CD8-positive, alpha-beta memory T cell (primary cell): Measurements from ENCODE around the gene ARRDC4. TPM values are rescaled to one million over a fixed set of nuclear protein-coding genes. Genes with fewer than 3 reads are reported as not detected.

Source experiments
- CTCF ChIA-PET: fragments of 350-600 bp; sonication (Branson Sonifier 250); formaldehyde crosslinking; loops from one replicate; lab custom pipeline; 2021; ENCODE audit warnings: antibody characterized with exemption; lab: Charles Lee
- POLR2A ChIA-PET: fragments of 350-600 bp; sonication (Branson Sonifier 250); formaldehyde crosslinking; loops from one replicate; lab custom pipeline; 2021; ENCODE audit warnings: antibody characterized with exemption; lab: Charles Lee
- DNase-seq, 5 donors: peaks; one replicate each; pipeline versions ENCODE4 v3.0.0 to v3.0.0-alpha.2; 2020 to 2022; ENCODE audit warnings: mixed read lengths in 1 of 5
- H3K27ac ChIP-seq: one replicate; pipeline ENCODE4 v1.7.0; 2013; ENCODE audit warnings: low read depth, mild to moderate bottlenecking, low read length, moderate library complexity
- H3K27me3 ChIP-seq: 2 replicates; pipeline ENCODE4 v1.7.0; 2013; ENCODE audit warnings: low read length, mild to moderate bottlenecking; ENCODE audit not compliant: insufficient read depth, poor library complexity, severe bottlenecking
- H3K36me3 ChIP-seq: 2 replicates; pipeline ENCODE4 v1.7.0; 2013; ENCODE audit warnings: mild to moderate bottlenecking, low read length, moderate library complexity; ENCODE audit not compliant: insufficient read depth
- H3K4me1 ChIP-seq: 2 replicates; pipeline ENCODE4 v1.7.0; 2013; ENCODE audit warnings: mild to moderate bottlenecking, low read length, moderate library complexity; ENCODE audit not compliant: insufficient read depth
- H3K4me3 ChIP-seq: 2 replicates; pipeline ENCODE4 v1.7.0; 2013; ENCODE audit warnings: mild to moderate bottlenecking, low read length
- H3K9me3 ChIP-seq: 2 replicates; pipeline ENCODE4 v1.7.0; 2013; ENCODE audit warnings: mild to moderate bottlenecking, low read length
- H3K27ac Mint-ChIP-seq, 8 donors: one replicate each; pipeline ENCODE4 v1.8.0; 2020 to 2021; ENCODE audit warnings: mixed read lengths in 8 of 8, mild to moderate bottlenecking in 6 of 8, inconsistent platforms in 3 of 8, moderate library complexity in 3 of 8
- H3K27me3 Mint-ChIP-seq, 2 donors: one replicate each; pipeline ENCODE4 v1.8.0; 2020 to 2021; ENCODE audit warnings: mixed read lengths in 2 of 2, mild to moderate bottlenecking in 1 of 2, moderate library complexity in 1 of 2
- H3K36me3 Mint-ChIP-seq, 3 donors: one replicate each; pipeline ENCODE4 v1.8.0; 2020 to 2021; ENCODE audit warnings: mixed read lengths in 3 of 3, inconsistent platforms in 1 of 3, mild to moderate bottlenecking in 1 of 3
- H3K4me1 Mint-ChIP-seq, 3 donors: one replicate each; pipeline ENCODE4 v1.8.0; 2020 to 2021; ENCODE audit warnings: mixed read lengths in 3 of 3, inconsistent platforms in 1 of 3, mild to moderate bottlenecking in 1 of 3
- H3K4me3 Mint-ChIP-seq, 7 donors: one replicate each; pipeline ENCODE4 v1.8.0; 2020 to 2021; ENCODE audit warnings: mixed read lengths in 7 of 7, mild to moderate bottlenecking in 6 of 7, moderate library complexity in 4 of 7, inconsistent platforms in 2 of 7
- H3K9me3 Mint-ChIP-seq, 5 donors: one replicate each; pipeline ENCODE4 v1.8.0; 2020 to 2022; ENCODE audit warnings: mixed read lengths in 5 of 5, mild to moderate bottlenecking in 3 of 5, moderate library complexity in 2 of 5, inconsistent platforms in 1 of 5
- polyA plus RNA-seq: library from polyadenylated mRNA; unstranded; fragments of 300-500 nt; fragmentation: Illumina TruSeq; gene quantifications from one replicate; pipeline ENCODE4 v1.2.3, GENCODE V29; 2021
- total RNA-seq, 2 experiments: library from RNA; stranded (reverse); gene quantifications; one replicate each; pipeline ENCODE4 v1.2.3, GENCODE V29; 2021

ARRDC4 gene, protein sequence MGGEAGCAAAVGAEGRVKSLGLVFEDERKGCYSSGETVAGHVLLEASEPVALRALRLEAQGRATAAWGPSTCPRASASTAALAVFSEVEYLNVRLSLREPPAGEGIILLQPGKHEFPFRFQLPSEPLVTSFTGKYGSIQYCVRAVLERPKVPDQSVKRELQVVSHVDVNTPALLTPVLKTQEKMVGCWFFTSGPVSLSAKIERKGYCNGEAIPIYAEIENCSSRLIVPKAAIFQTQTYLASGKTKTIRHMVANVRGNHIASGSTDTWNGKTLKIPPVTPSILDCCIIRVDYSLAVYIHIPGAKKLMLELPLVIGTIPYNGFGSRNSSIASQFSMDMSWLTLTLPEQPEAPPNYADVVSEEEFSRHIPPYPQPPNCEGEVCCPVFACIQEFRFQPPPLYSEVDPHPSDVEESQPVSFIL
- total RNA-seq (under 1 TPM; 0.31 to 0.51 TPM), polyA plus RNA-seq (0.78 TPM)

DNA sequence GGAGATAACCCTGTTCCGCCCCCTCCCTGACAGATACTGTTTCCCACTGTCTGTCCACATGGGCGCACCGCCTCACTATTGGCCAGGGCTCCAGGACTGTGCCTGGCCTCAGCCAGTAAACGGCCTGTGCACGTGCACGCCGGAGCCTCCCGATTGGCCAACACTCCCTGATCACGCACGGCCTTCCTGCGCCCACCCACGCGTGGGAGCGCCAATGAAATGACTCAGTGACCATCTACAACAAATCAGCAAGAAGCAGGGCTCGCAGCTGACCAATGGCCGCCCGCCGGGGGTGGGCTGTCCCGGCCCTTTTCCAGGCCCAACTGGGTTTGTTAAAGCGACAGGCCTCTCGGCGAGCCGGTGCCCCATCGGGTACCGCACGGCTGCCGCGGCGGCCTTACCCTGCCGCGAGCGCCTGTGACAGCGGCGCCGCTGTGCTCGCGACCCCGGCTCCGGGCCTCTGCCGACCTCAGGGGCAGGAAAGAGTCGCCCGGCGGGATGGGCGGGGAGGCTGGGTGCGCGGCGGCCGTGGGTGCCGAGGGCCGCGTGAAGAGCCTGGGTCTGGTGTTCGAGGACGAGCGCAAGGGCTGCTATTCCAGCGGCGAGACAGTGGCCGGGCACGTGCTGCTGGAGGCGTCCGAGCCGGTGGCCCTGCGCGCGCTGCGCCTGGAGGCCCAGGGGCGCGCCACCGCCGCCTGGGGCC is at the start of gene ARRDC4:
TSS of gene ARRDC4 (plus strand) at position 340 of the 703 bp plus-strand sequence. CDS start at position 499, 159 bp downstream.
- H3K27ac Mint-ChIP-seq: peak within 1 kb of the TSS in 7 of 8 donors; percentile 44 to 92 (median 73)
- Histone ChIP-seq H3K27me3 (no peaks in the 10 kb centered on the region), H3K9me3 (no peaks in the 10 kb centered on the region), H3K4me1 (peaks cover 6% of the 10 kb centered on the region), H3K4me3 (peak within 1 kb of the TSS; percentile 19), H3K36me3 (no peaks in the 10 kb centered on the region), H3K27ac (no peak within 1 kb of the TSS)
- H3K9me3 Mint-ChIP-seq: peaks cover 7 to 27% (median 17%) of the 10 kb centered on the region in 5 donors
- peak; percentile 52 to 100 (median 90) for DNase-seq
- POLR2A ChIA-PET: no interaction called here
- H3K36me3 Mint-ChIP-seq: no peaks in the 10 kb centered on the region
- CTCF ChIA-PET: no interaction called here
- H3K4me1 Mint-ChIP-seq: peaks cover 10 to 19% (median 15%) of the 10 kb centered on the region in 3 donors
- peak within 1 kb of the TSS; percentile 48 to 84 (median 67) for H3K4me3 Mint-ChIP-seq
- H3K27me3 Mint-ChIP-seq: peaks cover 9 to 19% of the 10 kb centered on the region in 2 donors

DNA sequence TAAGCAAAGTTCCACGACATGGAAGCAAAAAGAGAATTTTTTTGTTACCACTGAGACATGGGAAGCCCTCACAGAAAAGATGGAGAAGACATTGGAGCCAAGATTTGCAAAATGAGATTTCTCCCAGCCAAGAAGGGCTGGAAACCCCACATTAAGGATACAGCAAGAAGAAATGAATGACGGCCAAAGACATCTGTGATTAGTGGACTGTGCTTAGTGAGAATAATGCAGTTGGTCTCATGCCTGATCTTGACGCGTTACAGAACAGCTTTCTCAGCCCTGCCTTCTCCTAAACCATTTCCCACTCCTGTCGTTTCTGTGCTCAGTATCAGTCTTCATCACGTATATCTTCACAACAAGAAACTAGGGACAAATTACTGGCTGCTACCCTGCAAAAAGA is 45.8 kb upstream of the ARRDC4 start:
- H3K4me3 ChIP-seq: no peak overlapping the region
- CTCF ChIA-PET: no interaction called here
- POLR2A ChIA-PET: no interaction called here
- Mint-ChIP-seq H3K9me3 (peaks cover 0 to 8% (median 2%) of the 10 kb centered on the region in 5 donors), H3K36me3 (no peaks in the 10 kb centered on the region), H3K27ac (no peak overlapping the region), H3K4me3 (no peak overlapping the region), H3K27me3 (no peaks in the 10 kb centered on the region), H3K4me1 (no peaks in the 10 kb centered on the region)
- H3K27me3 ChIP-seq: no peaks in the 10 kb centered on the region
- H3K4me1 ChIP-seq: no peaks in the 10 kb centered on the region
- H3K9me3 ChIP-seq: no peaks in the 10 kb centered on the region
- H3K27ac ChIP-seq: no peak overlapping the region
- H3K36me3 ChIP-seq: no peaks in the 10 kb centered on the region
- DNase-seq: no peak

DNA sequence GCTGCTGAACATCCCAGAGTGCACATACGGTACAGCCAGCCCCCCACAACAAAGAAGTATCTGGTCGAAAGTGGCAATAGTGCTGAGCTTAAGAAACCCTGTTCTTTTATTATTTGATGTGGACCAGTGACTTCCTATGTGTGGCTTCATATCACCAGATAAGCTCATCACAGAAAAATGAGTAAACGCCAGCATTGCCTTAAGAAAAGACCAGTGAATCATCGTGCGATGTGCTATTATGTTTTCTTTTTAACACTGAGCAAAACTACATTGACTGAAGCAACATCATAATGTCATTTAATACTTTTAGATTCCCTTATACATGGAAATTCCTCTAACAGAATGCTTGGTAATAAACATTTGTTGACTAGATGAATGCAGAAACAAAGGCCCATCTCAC is 45.2 kb upstream of the ARRDC4 start:
- H3K27me3 ChIP-seq: no peaks in the 10 kb centered on the region
- no peaks in the 10 kb centered on the region for H3K36me3 ChIP-seq
- ChIA-PET POLR2A (no interaction called here), CTCF (no interaction called here)
- H3K4me3 Mint-ChIP-seq: no peak overlapping the region
- H3K27ac Mint-ChIP-seq: no peak overlapping the region
- H3K27me3 Mint-ChIP-seq: no peaks in the 10 kb centered on the region
- no peak for DNase-seq
- no peaks in the 10 kb centered on the region for H3K9me3 ChIP-seq
- H3K4me3 ChIP-seq: no peak overlapping the region
- H3K4me1 Mint-ChIP-seq: no peaks in the 10 kb centered on the region
- H3K36me3 Mint-ChIP-seq: no peaks in the 10 kb centered on the region
- H3K9me3 Mint-ChIP-seq: peaks cover 0 to 8% (median 2%) of the 10 kb centered on the region in 5 donors
- no peaks in the 10 kb centered on the region for H3K4me1 ChIP-seq
- no peak overlapping the region for H3K27ac ChIP-seq

DNA sequence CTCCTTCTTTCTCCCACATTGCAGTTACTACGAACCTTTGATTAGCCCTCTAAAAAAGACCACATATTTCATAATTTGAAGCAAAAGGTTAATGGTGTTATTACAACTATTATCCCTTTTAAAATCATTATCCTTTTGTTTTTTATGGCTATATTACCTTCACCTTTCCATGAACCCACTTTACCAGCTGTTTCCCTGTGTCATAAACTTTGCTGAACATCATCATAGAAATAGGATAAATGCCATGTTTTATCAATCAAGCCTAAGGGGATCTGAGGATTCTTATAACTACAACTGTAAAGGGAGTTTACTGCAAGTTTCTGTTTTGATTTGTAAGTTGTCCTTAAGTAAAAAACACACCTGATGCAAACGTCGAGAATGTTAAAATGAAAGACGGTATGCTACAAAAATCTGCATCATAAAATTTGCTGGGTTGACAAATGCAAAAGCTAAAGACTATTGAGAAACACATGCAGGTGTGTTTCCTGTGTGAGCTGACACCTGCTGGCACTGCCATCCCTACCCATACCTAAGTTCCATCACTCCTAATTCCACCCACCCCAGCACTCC is 39.1 kb upstream of the ARRDC4 start:
- CTCF ChIA-PET: no interaction called here
- no peak for DNase-seq
- H3K9me3 Mint-ChIP-seq: peaks cover 4 to 30% (median 11%) of the 10 kb centered on the region in 5 donors

DNA sequence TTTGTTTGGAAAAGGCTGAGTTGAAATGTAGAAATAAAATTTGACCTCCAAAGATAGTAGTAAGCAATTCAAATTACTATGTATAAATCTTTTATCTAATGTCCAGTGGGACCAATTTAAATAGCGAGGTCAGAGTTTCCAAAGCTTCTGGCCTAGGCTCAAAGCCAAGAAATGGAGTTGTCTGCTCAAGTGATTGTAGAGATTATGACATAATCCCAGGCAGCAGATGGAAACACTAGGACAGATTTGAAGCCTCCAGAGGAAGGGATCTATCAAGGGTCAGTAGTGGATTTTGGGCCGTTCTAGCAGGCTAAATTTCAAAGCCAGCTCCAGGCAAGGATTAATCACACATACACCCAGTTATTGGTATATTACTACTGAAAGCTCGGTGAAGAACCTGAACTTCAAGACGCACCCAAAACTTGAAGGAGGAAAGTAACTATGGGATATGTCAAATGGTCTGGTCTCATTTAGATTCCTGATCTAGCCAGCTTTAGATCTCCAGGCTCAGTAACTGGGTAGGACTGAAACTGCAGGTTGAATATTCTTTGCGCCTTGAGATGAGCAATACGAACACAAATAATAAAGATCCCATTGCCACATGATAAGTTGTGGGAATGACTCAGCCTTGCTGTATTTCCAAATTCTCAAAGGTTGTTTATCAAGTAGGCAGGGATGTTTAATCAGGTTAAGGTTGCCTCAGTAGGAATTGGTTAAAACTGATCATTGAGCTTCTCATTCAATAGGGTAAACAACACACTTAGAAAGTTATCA is 30.9 kb upstream of the ARRDC4 start:
- Histone ChIP-seq H3K27me3 (no peaks in the 10 kb centered on the region), H3K36me3 (no peaks in the 10 kb centered on the region), H3K9me3 (no peaks in the 10 kb centered on the region), H3K4me3 (no peak overlapping the region), H3K4me1 (no peaks in the 10 kb centered on the region), H3K27ac (no peak overlapping the region)
- Mint-ChIP-seq H3K4me1 (no peaks in the 10 kb centered on the region), H3K27me3 (peaks cover 0 to 1% of the 10 kb centered on the region in 2 donors), H3K36me3 (no peaks in the 10 kb centered on the region), H3K4me3 (no peak overlapping the region), H3K27ac (no peak overlapping the region), H3K9me3 (peaks cover 4 to 24% (median 15%) of the 10 kb centered on the region in 5 donors)
- ChIA-PET POLR2A (no interaction called here), CTCF (no interaction called here)
- no peak for DNase-seq

More for the DNA sequence above, 39.1 kb upstream of the ARRDC4 start:
- Histone ChIP-seq H3K36me3 (no peaks in the 10 kb centered on the region), H3K27me3 (no peaks in the 10 kb centered on the region), H3K9me3 (no peaks in the 10 kb centered on the region), H3K4me3 (no peak overlapping the region), H3K27ac (no peak overlapping the region), H3K4me1 (no peaks in the 10 kb centered on the region)
- no peak overlapping the region for H3K4me3 Mint-ChIP-seq
- no peaks in the 10 kb centered on the region for H3K36me3 Mint-ChIP-seq
- no peak overlapping the region for H3K27ac Mint-ChIP-seq
- no peaks in the 10 kb centered on the region for H3K27me3 Mint-ChIP-seq
- no peaks in the 10 kb centered on the region for H3K4me1 Mint-ChIP-seq
- POLR2A ChIA-PET: no interaction called here

DNA sequence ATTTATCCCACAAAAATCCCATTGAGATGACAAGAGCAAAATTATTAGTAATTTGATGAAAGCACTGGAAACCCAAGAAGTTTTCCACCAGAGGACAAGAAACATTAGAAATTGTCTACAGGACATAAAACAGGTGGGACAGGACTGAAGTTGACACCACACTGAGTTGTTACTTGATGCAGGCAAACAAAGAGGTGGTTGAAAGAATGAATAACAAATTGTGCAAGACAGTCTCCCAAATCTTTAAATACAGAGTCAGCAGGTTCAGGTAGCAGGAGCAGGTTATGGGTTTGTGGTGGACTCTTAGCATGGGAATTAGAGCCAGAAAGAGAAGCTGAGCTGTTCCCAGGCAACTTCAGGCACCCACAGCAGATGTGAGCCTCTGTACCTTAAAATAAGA is 30.3 kb upstream of the ARRDC4 start:
- ChIA-PET POLR2A (no interaction called here), CTCF (no interaction called here)
- Mint-ChIP-seq H3K27ac (no peak overlapping the region), H3K36me3 (no peaks in the 10 kb centered on the region), H3K27me3 (peaks cover 0 to 1% of the 10 kb centered on the region in 2 donors), H3K4me3 (no peak overlapping the region), H3K9me3 (peaks cover 4 to 23% (median 17%) of the 10 kb centered on the region in 5 donors), H3K4me1 (no peaks in the 10 kb centered on the region)
- no peaks in the 10 kb centered on the region for H3K36me3 ChIP-seq
- H3K27ac ChIP-seq: no peak overlapping the region
- no peaks in the 10 kb centered on the region for H3K4me1 ChIP-seq
- DNase-seq: no peak
- no peaks in the 10 kb centered on the region for H3K9me3 ChIP-seq
- H3K4me3 ChIP-seq: no peak overlapping the region
- no peaks in the 10 kb centered on the region for H3K27me3 ChIP-seq

DNA sequence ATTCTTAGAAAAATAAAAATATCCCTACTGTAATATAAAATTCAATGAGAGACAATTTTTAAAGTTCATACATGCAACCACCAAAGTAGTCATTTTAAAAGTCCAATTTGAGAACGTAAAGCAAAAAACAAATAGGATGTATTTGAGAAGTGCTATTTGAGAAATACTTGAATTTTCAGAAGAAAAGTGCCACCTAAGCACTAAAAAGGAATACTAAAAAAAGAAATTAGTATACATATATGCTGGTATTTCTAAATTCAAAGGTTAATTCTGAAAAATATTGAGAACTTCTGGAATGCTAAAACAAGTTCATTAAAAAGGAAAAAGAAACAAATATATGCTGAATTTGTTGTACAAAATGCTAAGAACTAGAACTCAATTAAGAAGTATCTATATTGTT is 29.2 kb upstream of the ARRDC4 start:
- Histone ChIP-seq H3K36me3 (no peaks in the 10 kb centered on the region), H3K27ac (no peak overlapping the region), H3K27me3 (no peaks in the 10 kb centered on the region), H3K4me3 (no peak overlapping the region), H3K9me3 (no peaks in the 10 kb centered on the region), H3K4me1 (no peaks in the 10 kb centered on the region)
- Mint-ChIP-seq H3K27ac (no peak overlapping the region), H3K36me3 (no peaks in the 10 kb centered on the region), H3K4me1 (no peaks in the 10 kb centered on the region), H3K27me3 (peaks cover 0 to 1% of the 10 kb centered on the region in 2 donors), H3K9me3 (peaks cover 4 to 26% (median 21%) of the 10 kb centered on the region in 5 donors), H3K4me3 (no peak overlapping the region)
- no peak for DNase-seq
- POLR2A ChIA-PET: no interaction called here
- CTCF ChIA-PET: no interaction called here
